CD4-positive, alpha-beta T cell (primary cell): ENCODE measurements around the gene FDXR. TPM values are rescaled to one million over a fixed set of nuclear protein-coding genes. Genes with fewer than 3 reads are reported as not detected.
"Not testable (repeated sequence)": the region's sequence is repeated elsewhere in the genome, so short reads cannot be mapped to it uniquely, and the experiment has no call there.

Experiments
- ATAC-seq: fragments of 200-7000 bp; cut with Tn5 transposase; one replicate; pipeline ENCODE4 v1.10.0; 2022; ENCODE audit warnings: mild to moderate bottlenecking; ENCODE audit not compliant: poor library complexity
- CTCF ChIA-PET: fragments of 350-600 bp; sonication (Branson Sonifier 250); formaldehyde crosslinking; loops from one replicate; lab custom pipeline; 2021; ENCODE audit warnings: antibody characterized with exemption, inconsistent platforms; lab: Charles Lee
- POLR2A ChIA-PET: fragments of 350-600 bp; sonication (Branson Sonifier 250); formaldehyde crosslinking; loops from one replicate; lab custom pipeline; 2021; ENCODE audit warnings: antibody characterized with exemption, inconsistent platforms; lab: Charles Lee
- DNase-seq, 14 experiments: peaks; one replicate each; pipeline ENCODE4 v3.0.0-alpha.2; 2013 to 2020; ENCODE audit warnings: mixed read lengths in 2 of 14
- H3K27ac ChIP-seq, 2 donors: one replicate each; pipeline versions ENCODE4 v1.5.1 to v1.7.0; 2013; ENCODE audit warnings: low read length in 2 of 2, low read depth in 1 of 2, mild to moderate bottlenecking in 1 of 2
- H3K27me3 ChIP-seq, 2 experiments: 1 replicate in 1 of 2; 2 replicates in 1 of 2; pipeline versions ENCODE4 v1.6.1 to v1.7.0; 2013; ENCODE audit warnings: low read length in 2 of 2, control low read depth in 1 of 2, mild to moderate bottlenecking in 1 of 2, moderate library complexity in 1 of 2; ENCODE audit not compliant: insufficient read depth in 2 of 2, control insufficient read depth in 1 of 2
- H3K36me3 ChIP-seq: one replicate; pipeline ENCODE4 v1.6.1; 2013; ENCODE audit warnings: low read length, control low read depth; ENCODE audit not compliant: insufficient read depth
- H3K4me1 ChIP-seq: one replicate; pipeline ENCODE4 v1.6.1; 2013; ENCODE audit warnings: low read length, control low read depth; ENCODE audit not compliant: insufficient read depth
- H3K4me3 ChIP-seq: one replicate; pipeline ENCODE4 v1.5.1; 2013; ENCODE audit warnings: mild to moderate bottlenecking, low read length, moderate library complexity
- H3K9me3 ChIP-seq, 2 experiments: 1 replicate in 1 of 2; 2 replicates in 1 of 2; pipeline versions ENCODE4 v1.6.1 to v1.7.0; 2013; ENCODE audit warnings: low read length in 2 of 2, mild to moderate bottlenecking in 2 of 2, control low read depth in 1 of 2, moderate library complexity in 1 of 2; ENCODE audit not compliant: control insufficient read depth in 1 of 2, insufficient read depth in 1 of 2
- H3K27ac Mint-ChIP-seq: one replicate; pipeline ENCODE4 v1.8.0; 2020; ENCODE audit warnings: mixed read lengths
- H3K27me3 Mint-ChIP-seq: one replicate; pipeline ENCODE4 v1.8.0; 2021; ENCODE audit warnings: mixed read lengths
- H3K36me3 Mint-ChIP-seq: one replicate; pipeline ENCODE4 v1.8.0; 2021; ENCODE audit warnings: low read depth, mixed read lengths
- H3K4me1 Mint-ChIP-seq: one replicate; pipeline ENCODE4 v1.8.0; 2021; ENCODE audit warnings: low read depth, mixed read lengths
- H3K4me3 Mint-ChIP-seq: one replicate; pipeline ENCODE4 v1.8.0; 2020; ENCODE audit warnings: mild to moderate bottlenecking, mixed read lengths
- H3K9me3 Mint-ChIP-seq: one replicate; pipeline ENCODE4 v1.8.0; 2020; ENCODE audit warnings: mixed read lengths
- intact Hi-C, 2 experiments: fragments of 100-400 bp; cut with DNase I in 1 of 2; cut with micrococcal nuclease in 1 of 2; formaldehyde crosslinking; loops; one replicate each; pipeline versions ENCODE4 v1.15.1 to v1.9.0; 2023 to 2025; cut with DNase I, micrococcal nuclease
- total RNA-seq, 174 experiments: library from RNA in 2 of 174; stranded (reverse) in 2 of 174; gene quantifications; one replicate each; pipeline ENCODE4 v1.2.3 and lab custom pipeline; 2021 to 2026
- TF ChIP-seq, protein P1 (sequence below): fragments of 200-600 bp; IDR thresholded peaks from one replicate; pipeline ENCODE4 v1.8.0; 2022; ENCODE audit warnings: antibody characterized with exemption, mild to moderate bottlenecking

FDXR gene
- total RNA-seq, 2 experiments from 2014 or later, result 2.1 to 2.7 TPM

DNA sequence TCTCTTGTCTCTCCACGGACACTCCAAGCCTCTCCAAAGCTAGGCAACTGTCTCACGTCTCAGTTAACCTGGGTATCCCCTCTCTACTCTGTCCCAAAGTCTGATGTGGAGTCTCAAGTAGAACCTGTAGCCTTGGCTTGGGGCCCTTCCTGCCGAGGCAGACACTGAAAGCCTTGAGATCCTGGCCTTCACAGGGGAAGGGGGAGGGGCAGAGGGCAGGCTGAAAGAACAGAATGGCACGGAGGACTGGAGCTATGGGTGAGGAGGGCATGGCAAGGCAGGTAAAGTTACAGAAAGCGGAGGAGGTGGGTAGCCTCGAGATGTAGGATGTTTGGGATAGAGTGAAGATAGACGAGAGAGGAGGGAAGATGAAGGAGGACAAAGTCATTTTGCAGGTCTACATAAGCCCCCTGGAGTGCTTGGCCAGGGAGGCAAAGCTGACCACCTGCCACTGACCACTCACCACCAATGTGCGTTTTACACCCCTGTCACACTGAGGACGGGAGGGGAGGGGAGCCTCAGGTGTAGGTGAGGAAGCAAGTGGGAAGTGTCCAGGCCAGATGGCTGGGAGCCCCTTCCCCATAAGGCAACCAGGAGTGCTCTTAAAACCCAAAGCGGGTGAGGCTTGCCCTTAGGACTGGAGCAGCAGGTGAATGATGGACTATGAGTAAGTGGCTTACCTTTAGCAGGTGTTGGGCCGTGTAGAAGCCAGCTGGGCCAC lies 1.3 kb downstream of the FDXR start:
- Mint-ChIP-seq H3K9me3 (no peaks in the 10 kb centered on the region), H3K4me1 (peaks cover 24% of the 10 kb centered on the region), H3K27me3 (no peaks in the 10 kb centered on the region), H3K36me3 (peaks cover 5% of the 10 kb centered on the region), H3K4me3 (peak overlapping the region; percentile 52), H3K27ac (no peak overlapping the region)
- H3K4me3 ChIP-seq, result no peak overlapping the region
- no peak for ATAC-seq
- intact Hi-C loops, result loop anchor here (2.0 to 5.0 kb wide), 3 partner anchors 19 to 391 kb away; partner anchors contain the start of genes GGA3 (in 1 of the 2), MRPS7 (in 1 of the 2) and NAT9 (in 1 of the 2)
- ChIA-PET POLR2A (no interaction called here), CTCF (interaction anchor here (1.0 kb wide), 1 partner anchor 9 kb away, joined by 5 read pairs; no protein-coding TSS in a partner anchor)
- no peak overlapping the region for H3K27ac ChIP-seq
- no peak for DNase-seq
- no peaks in the 10 kb centered on the region for H3K9me3 ChIP-seq
- H3K36me3 ChIP-seq, result peaks cover 3% of the 10 kb centered on the region
- TF ChIP-seq, protein P1, sequence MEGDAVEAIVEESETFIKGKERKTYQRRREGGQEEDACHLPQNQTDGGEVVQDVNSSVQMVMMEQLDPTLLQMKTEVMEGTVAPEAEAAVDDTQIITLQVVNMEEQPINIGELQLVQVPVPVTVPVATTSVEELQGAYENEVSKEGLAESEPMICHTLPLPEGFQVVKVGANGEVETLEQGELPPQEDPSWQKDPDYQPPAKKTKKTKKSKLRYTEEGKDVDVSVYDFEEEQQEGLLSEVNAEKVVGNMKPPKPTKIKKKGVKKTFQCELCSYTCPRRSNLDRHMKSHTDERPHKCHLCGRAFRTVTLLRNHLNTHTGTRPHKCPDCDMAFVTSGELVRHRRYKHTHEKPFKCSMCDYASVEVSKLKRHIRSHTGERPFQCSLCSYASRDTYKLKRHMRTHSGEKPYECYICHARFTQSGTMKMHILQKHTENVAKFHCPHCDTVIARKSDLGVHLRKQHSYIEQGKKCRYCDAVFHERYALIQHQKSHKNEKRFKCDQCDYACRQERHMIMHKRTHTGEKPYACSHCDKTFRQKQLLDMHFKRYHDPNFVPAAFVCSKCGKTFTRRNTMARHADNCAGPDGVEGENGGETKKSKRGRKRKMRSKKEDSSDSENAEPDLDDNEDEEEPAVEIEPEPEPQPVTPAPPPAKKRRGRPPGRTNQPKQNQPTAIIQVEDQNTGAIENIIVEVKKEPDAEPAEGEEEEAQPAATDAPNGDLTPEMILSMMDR, result no peak
- peaks cover 25% of the 10 kb centered on the region for H3K4me1 ChIP-seq
- H3K27me3 ChIP-seq, result no peaks in the 10 kb centered on the region

DNA sequence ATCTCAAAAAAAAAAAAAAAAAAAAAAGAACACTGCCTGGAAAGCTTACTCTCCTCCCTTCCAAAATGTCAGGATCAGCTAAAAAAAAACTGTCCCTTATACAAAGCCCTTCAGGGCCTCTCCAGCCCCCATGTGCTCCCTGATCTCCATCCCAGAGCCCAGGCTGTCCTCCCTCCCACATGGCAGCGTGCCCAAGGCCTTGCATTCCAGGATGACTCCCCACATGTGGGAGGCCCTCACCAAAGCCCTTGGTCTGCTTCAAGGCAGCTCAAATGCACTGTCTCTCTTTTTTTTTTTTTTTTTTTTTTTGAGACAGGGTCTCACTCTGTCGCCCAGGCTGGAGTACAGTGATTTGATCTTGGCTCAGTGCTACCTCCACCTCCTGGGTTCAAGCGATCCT lies 2.3 kb downstream of the FDXR start:
- no peak overlapping the region for H3K27ac ChIP-seq
- intact Hi-C loops, result loop anchor here in 1 of 2 experiments (5.0 kb wide), 2 partner anchors 93 to 392 kb away; partner anchors contain the start of genes GGA3, MRPS7 and NAT9
- no peaks in the 10 kb centered on the region for H3K9me3 Mint-ChIP-seq
- ATAC-seq (no peak), DNase-seq (no peak)
- no peaks in the 10 kb centered on the region for H3K27me3 Mint-ChIP-seq
- TF ChIP-seq, protein P1, result no peak
- H3K4me1 ChIP-seq, result peaks cover 25% of the 10 kb centered on the region
- CTCF ChIA-PET, result interaction anchor here (1.1 kb wide), 1 partner anchor 11 kb away, joined by 3 read pairs; the partner anchor contains the start of gene GRIN2C
- no peak overlapping the region for H3K27ac Mint-ChIP-seq
- H3K4me3 ChIP-seq, result no peak overlapping the region
- H3K36me3 Mint-ChIP-seq, result peaks cover 5% of the 10 kb centered on the region
- no peak overlapping the region for H3K4me3 Mint-ChIP-seq
- H3K27me3 ChIP-seq, result no peaks in the 10 kb centered on the region
- POLR2A ChIA-PET, result no interaction called here
- H3K36me3 ChIP-seq, result peaks cover 3% of the 10 kb centered on the region
- peaks cover 24% of the 10 kb centered on the region for H3K4me1 Mint-ChIP-seq
- no peaks in the 10 kb centered on the region for H3K9me3 ChIP-seq

DNA sequence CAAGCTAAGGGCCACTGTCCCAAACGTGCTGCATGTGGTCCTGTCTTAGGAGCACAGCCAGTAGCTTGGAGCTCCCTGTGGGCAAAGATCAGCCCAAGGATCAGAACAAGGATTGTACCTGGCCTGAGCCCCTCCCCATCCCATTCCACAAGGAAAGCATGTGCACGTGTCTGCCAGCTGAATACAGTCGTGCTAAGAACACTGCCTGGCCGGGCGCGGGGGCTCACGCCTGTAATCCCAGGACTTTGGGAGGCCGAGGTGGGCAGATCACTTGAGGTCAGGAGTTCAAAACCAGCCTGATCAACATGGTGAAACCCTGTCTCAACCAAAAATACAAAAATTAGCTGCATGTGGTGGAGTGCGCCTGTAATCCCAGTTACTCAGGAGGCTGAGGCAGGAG lies 2.8 kb downstream of the FDXR start:
- H3K4me3 Mint-ChIP-seq, ATAC-seq, DNase-seq, H3K36me3 Mint-ChIP-seq, H3K27me3 ChIP-seq, H3K4me3 ChIP-seq, H3K27me3 Mint-ChIP-seq, POLR2A ChIA-PET, H3K9me3 ChIP-seq, H3K9me3 Mint-ChIP-seq, H3K27ac ChIP-seq, H3K36me3 ChIP-seq, H3K27ac Mint-ChIP-seq: not testable (repeated sequence)
- peaks cover 26% of the 10 kb centered on the region for H3K4me1 Mint-ChIP-seq
- CTCF ChIA-PET, result interaction anchor here (1.1 kb wide), 1 partner anchor 10 kb away, joined by 3 read pairs; the partner anchor contains the start of gene GRIN2C
- H3K4me1 ChIP-seq, result peaks cover 26% of the 10 kb centered on the region
- intact Hi-C loops, result loop anchor here in 1 of 2 experiments (5.0 kb wide), 2 partner anchors 93 to 392 kb away; partner anchors contain the start of genes GGA3, MRPS7 and NAT9
